GM19023 (cell line): ENCODE results near the gene RASD2.

ENCODE experiments used
- ATAC-seq: cut with Tn5 transposase; IDR thresholded peaks from one replicate; pipeline ENCODE4 v1.9.1; 2021; ENCODE audit warnings: mild to moderate bottlenecking, moderate library complexity; ENCODE audit not compliant: unreplicated experiment

Gene RASD2

GRCh38 chr22:35580351-35581022 is 39.9 kb downstream of the RASD2 start:
- no peak for ATAC-seq

GRCh38 chr22:35581023-35581413 is 40.4 kb downstream of the RASD2 start:
- ATAC-seq: no peak

- no peak for ATAC-seq
These were observed 41.7 kb downstream of the RASD2 start for GRCh38 chr22:35582218-35582860.

GRCh38 chr22:35582861-35583670 is 42.4 kb downstream of the RASD2 start:
- ATAC-seq: no peak

- no peak for ATAC-seq
These were observed 46.1 kb downstream of the RASD2 start for GRCh38 chr22:35586771-35587170.

GRCh38 chr22:35587447-35587870 is 46.8 kb downstream of the RASD2 start:
- ATAC-seq: no peak

- ATAC-seq: no peak
These were observed 47.3 kb downstream of the RASD2 start for GRCh38 chr22:35587896-35588295.

- ATAC-seq: no peak
These were observed 48.6 kb downstream of the RASD2 start for GRCh38 chr22:35589071-35589755.

- no peak for ATAC-seq
These were observed 49.1 kb downstream of the RASD2 start for GRCh38 chr22:35589756-35590093.

GRCh38 chr22:35590634-35591295 is 50.1 kb downstream of the RASD2 start:
- no peak for ATAC-seq

GRCh38 chr22:35591714-35592417 is 51.2 kb downstream of the RASD2 start:
- no peak for ATAC-seq

- ATAC-seq: no peak
These were observed 51.9 kb downstream of the RASD2 start for GRCh38 chr22:35592418-35592967.

- no peak for ATAC-seq
These were observed 52.6 kb downstream of the RASD2 start for GRCh38 chr22:35593071-35593890.

- ATAC-seq: no peak
These were observed 53.4 kb downstream of the RASD2 start for GRCh38 chr22:35593891-35594470.

GRCh38 chr22:35594686-35595085 is 54.1 kb downstream of the RASD2 start:
- no peak for ATAC-seq

- ATAC-seq: no peak
These were observed 56.2 kb downstream of the RASD2 start for GRCh38 chr22:35596821-35597220.

- ATAC-seq: no peak
These were observed 57.2 kb downstream of the RASD2 start for GRCh38 chr22:35597692-35598395.

- ATAC-seq: no peak
These were observed 57.7 kb downstream of the RASD2 start for GRCh38 chr22:35598396-35598710.
